B cell (primary cell): ENCODE results near the gene MYD88.

Source experiments
- EZH2 ChIP-seq: IDR thresholded peaks from 2 replicates; pipeline ENCODE4 v1.6.1; 2012; ENCODE audit warnings: borderline replicate concordance, low read depth, mild to moderate bottlenecking, moderate library complexity, low read length; ENCODE audit not compliant: insufficient read depth, poor library complexity, severe bottlenecking
- TF ChIP-seq, protein P1 (sequence below): fragments of 200-600 bp; IDR thresholded peaks from one replicate; pipeline ENCODE4 v1.8.0; 2022; ENCODE audit warnings: antibody characterized with exemption, mild to moderate bottlenecking

DNA sequence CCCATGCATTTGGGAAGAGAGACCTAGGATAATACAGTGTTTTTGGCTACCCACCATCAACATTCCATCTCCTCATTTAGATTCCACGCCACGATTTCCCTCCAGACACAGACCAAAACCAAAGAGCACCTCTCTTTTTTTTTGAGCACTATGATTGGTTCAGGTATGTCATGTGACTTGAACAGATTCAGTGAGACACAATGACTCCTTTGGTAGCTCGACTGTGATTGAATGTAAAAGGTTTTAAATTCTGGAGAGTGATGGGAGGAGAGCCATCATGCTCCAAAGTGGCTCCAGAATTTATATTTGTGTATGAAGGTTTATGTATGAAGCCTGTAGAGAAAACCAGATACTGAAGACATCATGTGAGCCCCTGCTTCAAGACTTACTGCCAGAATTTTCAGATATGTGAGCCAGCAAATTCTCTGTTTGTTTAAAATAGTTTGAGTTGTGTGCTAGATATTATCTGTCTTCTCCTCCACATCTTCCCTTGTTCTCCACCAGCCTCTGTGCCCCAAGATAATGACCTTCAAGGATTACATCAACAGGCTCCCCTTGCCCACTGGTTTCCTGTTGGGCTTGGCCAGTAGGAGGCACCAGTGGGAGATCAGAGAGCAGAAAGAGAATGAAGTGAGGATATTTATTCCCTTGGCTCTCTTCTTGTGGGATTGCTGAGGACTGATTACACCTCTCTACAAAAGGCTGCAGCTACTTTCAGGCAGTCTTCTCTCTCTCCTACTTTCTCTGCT, 12.5 kb downstream of the MYD88 start:
- TF ChIP-seq, protein P1, sequence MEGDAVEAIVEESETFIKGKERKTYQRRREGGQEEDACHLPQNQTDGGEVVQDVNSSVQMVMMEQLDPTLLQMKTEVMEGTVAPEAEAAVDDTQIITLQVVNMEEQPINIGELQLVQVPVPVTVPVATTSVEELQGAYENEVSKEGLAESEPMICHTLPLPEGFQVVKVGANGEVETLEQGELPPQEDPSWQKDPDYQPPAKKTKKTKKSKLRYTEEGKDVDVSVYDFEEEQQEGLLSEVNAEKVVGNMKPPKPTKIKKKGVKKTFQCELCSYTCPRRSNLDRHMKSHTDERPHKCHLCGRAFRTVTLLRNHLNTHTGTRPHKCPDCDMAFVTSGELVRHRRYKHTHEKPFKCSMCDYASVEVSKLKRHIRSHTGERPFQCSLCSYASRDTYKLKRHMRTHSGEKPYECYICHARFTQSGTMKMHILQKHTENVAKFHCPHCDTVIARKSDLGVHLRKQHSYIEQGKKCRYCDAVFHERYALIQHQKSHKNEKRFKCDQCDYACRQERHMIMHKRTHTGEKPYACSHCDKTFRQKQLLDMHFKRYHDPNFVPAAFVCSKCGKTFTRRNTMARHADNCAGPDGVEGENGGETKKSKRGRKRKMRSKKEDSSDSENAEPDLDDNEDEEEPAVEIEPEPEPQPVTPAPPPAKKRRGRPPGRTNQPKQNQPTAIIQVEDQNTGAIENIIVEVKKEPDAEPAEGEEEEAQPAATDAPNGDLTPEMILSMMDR, result no peak
- TF ChIP-seq EZH2, result no peak
